Neural progenitor cell (in vitro differentiated cells): ENCODE data around the gene ASB2. TPM values are rescaled to one million over a fixed set of nuclear protein-coding genes. Genes with fewer than 3 reads are reported as not detected.

Experiments used
- DNase-seq: peaks from one replicate; pipeline ENCODE4 v3.0.0-alpha.2; 2016; ENCODE audit warnings: low spot score
- H2AFZ ChIP-seq: fragments of 200-600 bp; sonication (generic); replicated peaks from 2 replicates; pipeline ENCODE4 v1.6.1; 2016; ENCODE audit warnings: antibody characterized with exemption
- H3F3A ChIP-seq: fragments of 200-600 bp; sonication (generic); 2 replicates; pipeline ENCODE4 v1.6.1; 2016; ENCODE audit warnings: antibody characterized with exemption, low read depth
- H3K27ac ChIP-seq: fragments of 200-600 bp; sonication (generic); 2 replicates; pipeline ENCODE4 v1.5.1; 2016; ENCODE audit warnings: mild to moderate bottlenecking
- H3K27me3 ChIP-seq: fragments of 200-600 bp; sonication (generic); 2 replicates; pipeline ENCODE4 v1.6.1; 2016; ENCODE audit warnings: mild to moderate bottlenecking, moderate library complexity
- H3K36me3 ChIP-seq: fragments of 200-600 bp; sonication (generic); 2 replicates; pipeline ENCODE4 v1.5.1; 2016
- H3K4me1 ChIP-seq: fragments of 200-600 bp; sonication (generic); 2 replicates; pipeline ENCODE4 v1.6.1; 2016; ENCODE audit warnings: mixed run types
- H3K4me2 ChIP-seq: fragments of 200-600 bp; sonication (generic); 2 replicates; pipeline ENCODE4 v1.6.1; 2016
- H3K4me3 ChIP-seq: fragments of 200-600 bp; sonication (generic); 2 replicates; pipeline ENCODE4 v1.5.1; 2016
- H3K79me2 ChIP-seq: fragments of 200-600 bp; sonication (generic); 2 replicates; pipeline ENCODE4 v1.6.1; 2016; ENCODE audit warnings: low read depth
- H3K9ac ChIP-seq: fragments of 200-600 bp; sonication (generic); 2 replicates; pipeline ENCODE4 v1.6.1; 2016
- H3K9me3 ChIP-seq: fragments of 200-600 bp; sonication (generic); 2 replicates; pipeline ENCODE4 v1.5.1; 2016; ENCODE audit warnings: low read depth
- H4K20me1 ChIP-seq: fragments of 200-600 bp; sonication (generic); 2 replicates; pipeline ENCODE4 v1.6.1; 2016; ENCODE audit warnings: low read depth
- H3K27ac Mint-ChIP-seq: 3 replicates; pipeline ENCODE4 v1.8.0; 2021; ENCODE audit warnings: mixed read lengths
- H3K27me3 Mint-ChIP-seq: 2 replicates; pipeline ENCODE4 v1.8.0; 2022; ENCODE audit warnings: low read depth, mild to moderate bottlenecking, inconsistent platforms, moderate library complexity, mixed read lengths; ENCODE audit not compliant: insufficient read depth
- H3K36me3 Mint-ChIP-seq: 3 replicates; pipeline ENCODE4 v1.8.0; 2021; ENCODE audit warnings: mixed read lengths
- H3K4me1 Mint-ChIP-seq: 3 replicates; pipeline ENCODE4 v1.8.0; 2021; ENCODE audit warnings: mixed read lengths
- H3K4me3 Mint-ChIP-seq: 3 replicates; pipeline ENCODE4 v1.8.0; 2021; ENCODE audit warnings: mild to moderate bottlenecking, moderate library complexity, mixed read lengths
- H3K9me3 Mint-ChIP-seq: 3 replicates; pipeline ENCODE4 v1.8.0; 2020; ENCODE audit warnings: mixed read lengths
- CTCF ChIP-seq: fragments of 200-600 bp; sonication (generic); IDR thresholded peaks from 2 replicates; pipeline ENCODE4 v1.5.1; 2017; ENCODE audit warnings: antibody characterized with exemption, mild to moderate bottlenecking
- EZH2 ChIP-seq: fragments of 200-600 bp; sonication (generic); IDR thresholded peaks from 2 replicates; pipeline ENCODE4 v1.6.1; 2017; ENCODE audit warnings: antibody characterized with exemption, mild to moderate bottlenecking, moderate library complexity
- EZH2phosphoT487 ChIP-seq: fragments of 200-600 bp; sonication (generic); IDR thresholded peaks from 2 replicates; pipeline ENCODE4 v1.6.1; 2017; ENCODE audit warnings: antibody characterized with exemption
- total RNA-seq: library from RNA; depleted of rRNA; stranded (reverse); fragments of >200 nt; gene quantifications from 2 replicates; pipeline ENCODE4 v1.2.3, GENCODE V29; 2015; ENCODE audit warnings: low replicate concordance

ASB2 gene
- total RNA-seq, 1 donor from 2014 or later: not detected

GRCh38 chr14:93987376-93987775 lies 11.0 kb upstream of the ASB2 start:
- H3K79me2 ChIP-seq: no peaks in the 10 kb centered on the region
- no peak overlapping the region for H3K9ac ChIP-seq
- Mint-ChIP-seq H3K4me3 (no peak overlapping the region), H3K27ac (no peak overlapping the region), H3K27me3 (peaks cover 9% of the 10 kb centered on the region), H3K4me1 (peaks cover 30% of the 10 kb centered on the region), H3K9me3 (no peaks in the 10 kb centered on the region), H3K36me3 (no peaks in the 10 kb centered on the region)
- peaks cover 2% of the 10 kb centered on the region for H3F3A ChIP-seq
- DNase-seq: no peak
- no peak overlapping the region for H3K27ac ChIP-seq
- no peak overlapping the region for H3K4me2 ChIP-seq
- H2AFZ ChIP-seq: no peak overlapping the region
- no peaks in the 10 kb centered on the region for H3K36me3 ChIP-seq
- TF ChIP-seq CTCF: no peak
- TF ChIP-seq EZH2: no peak
- TF ChIP-seq EZH2phosphoT487: no peak
- H4K20me1 ChIP-seq: no peaks in the 10 kb centered on the region
- H3K27me3 ChIP-seq: no peaks in the 10 kb centered on the region
- no peak overlapping the region for H3K4me3 ChIP-seq
- no peaks in the 10 kb centered on the region for H3K9me3 ChIP-seq
- peaks cover 9% of the 10 kb centered on the region for H3K4me1 ChIP-seq

- no peaks in the 10 kb centered on the region for H4K20me1 ChIP-seq
- no peak overlapping the region for H3K4me2 ChIP-seq
- H3K4me3 ChIP-seq: no peak overlapping the region
- no peak overlapping the region for H3K9ac ChIP-seq
- H3K36me3 ChIP-seq: no peaks in the 10 kb centered on the region
- Mint-ChIP-seq H3K36me3 (no peaks in the 10 kb centered on the region), H3K4me1 (peaks cover 33% of the 10 kb centered on the region), H3K4me3 (no peak overlapping the region), H3K9me3 (no peaks in the 10 kb centered on the region), H3K27me3 (peaks cover 10% of the 10 kb centered on the region), H3K27ac (peak overlapping the region; percentile 72)
- H3K27me3 ChIP-seq: no peaks in the 10 kb centered on the region
- TF ChIP-seq EZH2phosphoT487: no peak
- no peak for TF ChIP-seq CTCF
- TF ChIP-seq EZH2: no peak
- no peaks in the 10 kb centered on the region for H3K9me3 ChIP-seq
- peaks cover 7% of the 10 kb centered on the region for H3F3A ChIP-seq
- DNase-seq: no peak
- H3K27ac ChIP-seq: no peak overlapping the region
- H3K4me1 ChIP-seq: peaks cover 13% of the 10 kb centered on the region
- H3K79me2 ChIP-seq: no peaks in the 10 kb centered on the region
- H2AFZ ChIP-seq: no peak overlapping the region
Measured at GRCh38 chr14:93986955-93987354, 10.6 kb upstream of the ASB2 start.

- Mint-ChIP-seq H3K36me3 (no peaks in the 10 kb centered on the region), H3K4me3 (no peak overlapping the region), H3K27me3 (peaks cover 9% of the 10 kb centered on the region), H3K9me3 (no peaks in the 10 kb centered on the region), H3K27ac (peak overlapping the region; percentile 43), H3K4me1 (peaks cover 38% of the 10 kb centered on the region)
- Histone ChIP-seq H3K27ac (no peak overlapping the region), H4K20me1 (no peaks in the 10 kb centered on the region), H2AFZ (no peak overlapping the region), H3F3A (peaks cover 9% of the 10 kb centered on the region), H3K9ac (no peak overlapping the region), H3K4me2 (no peak overlapping the region), H3K79me2 (no peaks in the 10 kb centered on the region), H3K27me3 (no peaks in the 10 kb centered on the region), H3K4me3 (no peak overlapping the region), H3K9me3 (no peaks in the 10 kb centered on the region), H3K4me1 (peaks cover 15% of the 10 kb centered on the region), H3K36me3 (no peaks in the 10 kb centered on the region)
- peak; percentile 65 for DNase-seq
- TF ChIP-seq CTCF (peak; percentile 64), EZH2phosphoT487 (no peak)
Measured at GRCh38 chr14:93984987-93985410, 8.6 kb upstream of the ASB2 start.
